Measurements from ENCODE around the gene RPS27.
"Not testable (repeated sequence)": the region's sequence is repeated elsewhere in the genome, so short reads cannot be mapped to it uniquely, and the experiment has no call there.

Gene RPS27

GRCh38 chr1:153962088-153963029 lies 28.2 kb upstream of the RPS27 start:
- no peak for DNase-seq

DNA sequence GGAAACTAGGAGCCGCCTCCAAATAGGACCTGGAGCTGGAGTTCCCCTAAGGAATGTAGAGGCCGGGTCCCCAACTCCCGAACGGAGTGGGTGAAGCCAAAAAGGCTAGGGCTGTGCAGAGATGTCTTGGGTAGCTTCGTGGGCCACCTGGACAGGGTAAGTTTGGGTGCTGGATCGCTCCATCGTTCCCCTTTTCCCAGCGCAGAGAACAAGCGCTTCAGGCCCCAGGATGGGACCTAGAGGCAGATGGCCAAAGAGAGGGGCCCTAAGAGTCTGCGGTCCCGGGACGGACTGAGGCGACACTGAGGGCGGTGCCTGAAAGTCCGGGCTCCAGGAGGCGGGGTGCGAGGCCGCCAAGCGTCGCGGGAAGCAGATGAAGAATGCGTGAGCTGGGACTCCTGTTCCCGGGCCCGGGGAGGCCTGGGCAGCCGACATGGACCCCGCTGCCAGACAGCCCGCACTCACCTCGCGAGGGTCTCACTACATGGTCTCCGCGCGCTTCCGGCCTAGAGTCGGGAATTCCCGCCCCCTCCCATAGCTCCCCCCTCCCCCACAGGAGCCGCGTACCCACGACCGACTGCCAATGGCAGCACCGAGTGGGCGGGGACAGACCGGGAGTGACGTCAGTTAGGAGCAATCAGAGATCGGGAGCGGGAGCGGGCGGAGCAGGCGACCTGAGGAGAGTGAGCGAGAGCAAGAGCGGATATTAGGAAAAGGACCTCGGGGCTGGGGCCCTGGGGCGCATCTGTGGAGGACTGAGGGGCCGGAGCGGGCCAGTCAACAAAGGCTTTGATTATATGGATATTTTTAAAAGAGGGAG lies 27.3 kb upstream of the RPS27 start, which contains the start of gene SLC39A1:
Gene SLC39A1 (minus strand): TSS at position 508 of the 820 bp plus-strand sequence. CDS start 822 bp downstream, outside the sequence.
- peak; percentile 94 for DNase-seq

DNA sequence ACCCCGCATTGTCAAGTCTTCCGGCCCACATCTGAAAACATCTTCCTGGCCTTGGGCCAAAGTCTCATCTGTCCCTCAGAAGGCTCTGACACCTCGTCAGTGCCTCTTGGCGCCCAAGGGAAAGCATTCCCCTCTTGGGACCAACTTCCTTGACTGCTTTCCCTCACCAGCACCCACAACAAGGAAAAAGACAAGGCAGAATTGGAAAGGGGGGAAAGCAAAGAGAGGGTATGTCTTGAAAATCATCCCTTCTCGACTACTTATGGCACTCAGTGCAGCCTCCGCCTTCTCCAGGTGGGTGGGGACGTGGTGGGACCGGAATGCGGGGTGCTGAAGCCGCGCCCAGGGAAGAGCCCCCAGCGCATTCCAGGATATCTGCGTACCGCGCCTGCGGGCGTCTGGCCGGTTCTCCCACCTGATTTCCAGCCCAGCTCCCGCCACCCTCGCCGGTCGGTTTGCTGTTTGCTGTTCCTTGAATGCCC lies 26.7 kb upstream of the RPS27 start:
- no peak for DNase-seq

GRCh38 chr1:153967107-153967999 lies 23.2 kb upstream of the RPS27 start, which contains the start of gene CREB3L4:
TSS of gene CREB3L4 (plus strand) at chr1:153967902. CDS start at chr1:153968526, 624 bp downstream.
- peak; percentile 80 for DNase-seq

DNA sequence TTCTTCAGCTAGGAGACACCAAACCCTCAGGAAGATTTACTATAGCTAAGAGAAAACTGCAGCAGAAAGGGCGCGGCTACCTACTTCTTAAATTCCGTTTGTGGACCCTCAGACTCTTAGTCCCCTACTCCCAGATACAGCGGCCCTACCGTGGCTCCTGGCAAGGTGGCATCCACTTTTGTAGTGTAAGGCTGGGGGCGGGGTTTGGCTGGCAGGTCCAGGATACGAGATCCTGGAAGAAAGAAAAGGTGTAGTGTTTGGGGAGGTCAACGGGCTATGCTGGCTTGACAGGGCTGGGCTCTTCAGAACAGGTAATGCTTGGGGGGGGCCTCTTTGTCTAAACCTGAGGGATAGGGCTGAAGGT lies 22.6 kb upstream of the RPS27 start:
- DNase-seq: no peak

DNA sequence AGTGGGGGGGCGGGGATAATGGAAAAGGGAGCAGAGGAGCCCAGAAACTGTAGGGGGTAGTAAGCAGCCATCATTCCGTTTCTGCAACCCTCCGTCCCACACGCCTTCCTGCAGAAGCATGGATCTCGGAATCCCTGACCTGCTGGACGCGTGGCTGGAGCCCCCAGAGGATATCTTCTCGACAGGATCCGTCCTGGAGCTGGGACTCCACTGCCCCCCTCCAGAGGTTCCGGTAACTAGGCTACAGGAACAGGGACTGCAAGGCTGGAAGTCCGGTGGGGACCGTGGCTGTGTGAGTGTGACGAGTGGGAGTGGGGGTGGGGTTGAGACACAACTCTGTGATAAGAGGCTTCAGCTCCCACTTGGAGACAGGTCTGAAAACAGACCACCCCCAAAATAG lies 22.2 kb upstream of the RPS27 start:
- no peak for DNase-seq

GRCh38 chr1:153968972-153969371 lies 21.6 kb upstream of the RPS27 start:
- no peak for DNase-seq

DNA sequence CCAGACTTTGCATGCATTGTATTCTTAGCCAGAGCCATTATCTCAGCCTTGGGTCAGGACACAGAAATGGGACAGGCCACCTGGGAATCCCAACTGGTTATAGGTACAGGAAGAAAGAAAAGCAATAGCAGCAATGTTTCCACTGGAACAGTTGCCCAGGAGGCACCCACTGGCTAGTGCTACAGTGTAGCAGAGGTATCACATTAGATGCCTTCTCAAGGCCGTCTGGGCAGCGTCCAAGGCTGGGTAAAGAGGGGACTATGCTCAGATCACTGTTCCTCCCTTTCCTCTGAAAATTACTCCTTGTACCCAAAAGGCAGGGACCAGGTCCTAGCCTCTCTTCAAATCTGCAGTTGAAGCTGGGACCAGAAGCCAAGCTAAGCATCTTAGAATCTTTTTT lies 20.2 kb upstream of the RPS27 start:
- DNase-seq: no peak

DNA sequence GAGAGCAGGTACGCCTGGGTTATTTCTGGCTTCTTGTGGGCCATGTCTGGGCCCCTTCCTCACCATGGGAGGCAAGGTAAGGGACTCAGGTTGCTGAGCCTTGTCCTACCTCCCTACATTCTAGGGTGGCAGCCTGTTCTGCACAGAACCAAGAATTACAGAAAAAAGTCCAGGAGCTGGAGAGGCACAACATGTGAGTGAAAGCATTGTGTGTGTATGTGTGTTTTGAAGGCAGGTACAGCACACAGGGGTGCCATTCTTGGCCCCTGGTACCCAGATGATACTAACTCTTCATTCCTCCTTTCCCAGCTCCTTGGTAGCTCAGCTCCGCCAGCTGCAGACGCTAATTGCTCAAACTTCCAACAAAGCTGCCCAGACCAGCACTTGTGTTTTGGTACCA lies 17.5 kb upstream of the RPS27 start:
- no peak for DNase-seq

DNA sequence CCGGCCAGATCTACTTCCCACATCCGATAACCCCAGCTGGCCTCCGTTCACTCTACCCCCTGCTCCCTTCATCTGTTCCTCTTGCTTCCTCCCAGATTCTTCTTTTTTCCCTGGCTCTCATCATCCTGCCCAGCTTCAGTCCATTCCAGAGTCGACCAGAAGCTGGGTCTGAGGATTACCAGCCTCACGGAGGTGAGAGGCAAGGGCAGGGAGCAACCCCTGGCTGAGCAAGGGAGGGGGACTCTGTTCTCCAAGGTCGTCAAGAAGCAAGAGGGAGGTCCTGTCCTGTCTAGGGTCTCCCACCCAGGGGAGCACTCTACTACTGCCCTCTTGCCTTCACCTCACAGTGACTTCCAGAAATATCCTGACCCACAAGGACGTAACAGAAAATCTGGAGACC lies 17.0 kb upstream of the RPS27 start:
- no peak for DNase-seq

GRCh38 chr1:153976819-153977249 lies 13.7 kb upstream of the RPS27 start:
- DNase-seq: no peak

DNA sequence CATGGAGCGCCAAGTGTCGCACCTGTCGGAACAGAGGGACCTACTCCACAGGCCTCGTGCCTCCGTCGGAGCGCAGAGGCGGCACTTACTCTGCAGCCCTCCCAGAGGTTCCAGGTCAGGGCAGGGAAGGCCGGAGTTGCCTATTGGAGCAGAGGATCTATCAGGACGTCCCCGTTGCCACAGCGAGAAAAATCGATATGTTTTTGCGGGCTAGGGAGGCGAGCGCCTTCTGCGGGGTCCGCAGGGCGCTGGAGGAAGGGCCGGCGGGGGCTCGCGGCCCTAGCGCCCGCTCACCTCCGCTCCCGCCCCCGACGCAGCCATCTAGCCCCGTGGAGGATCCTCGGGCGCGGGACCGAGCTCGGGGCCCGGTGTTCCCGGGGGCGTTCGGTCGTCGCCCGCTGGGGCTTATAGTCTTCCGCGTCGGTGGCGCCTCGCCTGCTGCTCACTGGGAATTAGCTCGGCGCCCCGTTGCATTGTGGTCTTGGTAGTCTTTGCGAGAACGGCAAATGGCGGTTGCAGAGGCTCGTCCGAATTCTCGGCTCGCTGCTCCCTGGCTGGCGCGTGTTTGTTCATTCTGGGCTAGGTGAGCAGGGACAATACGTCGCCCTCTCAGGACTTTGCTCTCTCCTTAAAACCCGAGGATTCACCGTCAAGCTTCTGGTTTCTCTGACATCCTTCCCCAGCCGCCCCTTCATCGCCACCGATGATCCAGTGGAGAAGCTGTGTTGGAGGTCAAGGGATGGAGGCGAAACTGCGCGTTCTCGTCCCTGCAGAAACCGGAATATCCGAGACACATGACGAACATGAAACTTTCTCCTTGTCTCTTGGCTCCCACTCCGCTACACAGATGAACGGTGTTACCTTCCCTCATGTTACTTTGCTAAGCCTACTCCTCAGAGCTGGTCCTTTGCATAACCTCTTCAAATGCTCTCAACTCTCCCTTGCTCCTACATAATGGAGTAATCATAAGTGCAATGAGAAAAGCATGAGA lies 13.0 kb upstream of the RPS27 start, which contains the start of gene JTB:
Gene JTB (minus strand): TSS at position 425 of the 991 bp plus-strand sequence. CDS start 422 bp downstream, at position 3.
- peak; percentile 85 for DNase-seq

DNA sequence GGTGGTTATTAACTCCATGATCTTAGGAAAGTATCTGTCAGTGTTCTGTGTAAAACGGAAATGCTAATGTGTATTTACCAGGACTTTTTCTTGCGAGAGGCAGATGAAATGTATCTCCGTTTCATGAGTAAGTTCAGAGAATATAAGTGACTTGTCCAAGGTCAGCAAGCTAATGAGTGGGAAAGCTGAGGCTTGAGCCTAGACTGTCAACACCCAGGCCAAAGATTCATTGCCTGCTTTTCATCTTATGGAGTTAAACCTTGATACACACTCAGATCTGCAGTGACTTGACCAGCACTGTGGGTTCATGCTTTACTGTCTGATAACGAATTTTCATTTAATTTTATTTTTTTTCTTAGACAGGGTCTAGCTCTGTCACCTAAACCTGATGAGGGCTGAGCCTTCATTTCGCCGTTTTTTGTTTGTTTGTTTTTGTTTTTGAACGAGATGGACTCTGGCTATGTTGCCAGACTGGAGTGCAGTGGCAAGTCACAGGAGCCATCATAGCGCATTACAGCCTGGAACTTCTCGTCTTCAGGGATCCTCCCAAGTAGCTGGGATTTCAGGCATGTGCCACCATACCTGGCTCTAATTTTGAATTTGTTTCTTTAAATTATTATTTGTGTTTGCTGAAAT lies 12.2 kb upstream of the RPS27 start:
- DNase-seq: no peak

GRCh38 chr1:153979091-153979490 lies 11.5 kb upstream of the RPS27 start:
- DNase-seq: not testable (repeated sequence)

- not testable (repeated sequence) for DNase-seq
These were observed 8.8 kb upstream of the RPS27 start for GRCh38 chr1:153981735-153982134.

GRCh38 chr1:153984123-153984894 lies 6.3 kb upstream of the RPS27 start:
- no peak for DNase-seq

DNA sequence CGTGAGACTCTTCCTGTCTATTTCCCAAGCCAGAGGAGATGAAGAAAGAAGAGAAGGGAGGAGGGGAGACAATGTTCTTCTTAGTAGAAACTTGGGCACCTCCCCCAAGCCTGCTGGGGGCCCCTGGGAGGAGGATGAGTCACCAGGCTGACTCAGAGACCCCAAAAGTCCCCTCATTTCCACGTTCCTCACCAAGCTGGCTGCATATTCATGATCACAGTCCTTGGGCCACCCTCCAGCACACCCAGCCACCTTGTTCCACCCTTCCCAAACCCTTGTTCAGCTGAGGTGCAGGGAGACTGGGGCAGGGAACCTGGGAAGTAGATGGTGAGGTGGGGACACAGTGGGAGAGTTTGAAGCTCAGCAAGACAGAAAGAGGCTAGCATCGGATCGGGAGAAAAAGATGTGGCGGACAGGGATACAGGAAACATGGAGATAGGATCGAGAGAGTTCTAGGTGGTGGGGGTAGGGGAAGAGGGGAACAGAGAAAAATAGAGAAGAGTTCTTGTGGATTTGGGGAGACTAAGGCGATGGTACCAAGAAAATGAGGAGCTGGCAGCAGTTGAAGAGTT lies 5.1 kb upstream of the RPS27 start:
- no peak for DNase-seq

DNA sequence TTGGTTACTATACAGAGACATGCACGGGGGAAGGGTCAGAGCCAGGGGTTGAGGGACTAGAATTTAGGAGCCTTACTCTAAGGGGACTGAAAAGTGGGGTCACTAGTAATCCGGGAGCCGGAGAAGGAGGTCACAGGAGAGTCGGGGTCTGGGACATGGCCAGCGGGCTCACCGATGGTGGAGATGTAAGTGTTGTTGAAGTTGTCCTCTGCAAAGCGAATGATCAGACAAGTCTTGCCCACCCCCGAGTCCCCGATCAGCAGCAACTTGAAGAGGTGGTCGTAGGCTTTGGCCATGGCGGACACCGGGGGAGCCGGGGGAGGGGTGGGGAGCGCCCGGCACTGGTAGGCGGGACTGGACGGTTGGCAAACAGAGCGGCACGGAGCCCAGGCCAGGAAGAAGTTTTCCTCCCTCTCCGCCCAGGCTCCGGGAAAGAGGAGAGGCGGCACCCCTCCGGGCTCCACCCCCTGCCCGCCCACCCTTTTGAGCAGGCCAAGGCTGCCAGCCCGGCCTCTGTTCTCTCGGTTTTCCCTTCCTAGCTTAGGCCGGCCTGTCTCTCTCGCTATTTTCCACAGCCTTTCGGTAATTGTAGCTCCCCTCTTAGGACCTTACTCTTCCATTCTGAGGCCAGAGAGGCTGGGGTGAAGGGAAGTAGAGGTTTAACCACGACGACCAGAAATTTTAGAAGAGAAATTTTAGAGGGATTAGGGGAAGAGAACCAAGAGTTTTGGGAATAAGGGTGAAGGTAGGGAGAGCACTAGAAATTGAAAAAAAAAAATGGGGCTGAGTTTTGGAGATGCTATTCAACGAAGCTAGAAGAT lies 4.4 kb upstream of the RPS27 start, which contains the start of gene RAB13:
Gene RAB13 (minus strand): TSS at position 399 of the 821 bp plus-strand sequence. CDS start 103 bp downstream, at position 296.
- DNase-seq: no peak

Data from activated CD4-positive, alpha-beta T cell treated with anti-CD3 and anti-CD28 coated beads, Interleukin-2, amount 50 U/mL, for 1 hour (primary cell).